HFFc6 (cell line): Measurements from ENCODE around the gene MCU. TPM values are rescaled to one million over a fixed set of nuclear protein-coding genes. Genes with fewer than 3 reads are reported as not detected.
A peak's percentile ranks its signal among the peaks of the same experiment; 100 is the strongest.

ENCODE experiments used
- DNase-seq: peaks from one replicate; pipeline ENCODE4 v3.0.0-alpha.2; 2018
- H3K27ac Mint-ChIP-seq: 2 replicates; pipeline ENCODE4 v1.8.0; 2020; ENCODE audit warnings: mild to moderate bottlenecking, mixed read lengths
- H3K27me3 Mint-ChIP-seq: 2 replicates; pipeline ENCODE4 v1.8.0; 2021; ENCODE audit warnings: mild to moderate bottlenecking, moderate library complexity, mixed read lengths; ENCODE audit not compliant: insufficient read depth
- H3K36me3 Mint-ChIP-seq: 2 replicates; pipeline ENCODE4 v1.8.0; 2021; ENCODE audit warnings: low read depth, mixed read lengths
- H3K4me1 Mint-ChIP-seq: 2 replicates; pipeline ENCODE4 v1.8.0; 2020; ENCODE audit warnings: low read depth, mixed read lengths
- H3K4me3 Mint-ChIP-seq: 2 replicates; pipeline ENCODE4 v1.8.0; 2020; ENCODE audit warnings: mild to moderate bottlenecking, moderate library complexity, mixed read lengths
- H3K9me3 Mint-ChIP-seq: 2 replicates; pipeline ENCODE4 v1.8.0; 2020; ENCODE audit warnings: mild to moderate bottlenecking, mixed read lengths
- total RNA-seq, 6 experiments: library from RNA; stranded (reverse); fragmentation: NEBNext Ultra II Directional; extraction: Animal tissue kit (Norgen Biotek cat#: 25700); gene quantifications; 2 replicates in 1 of 6; 3 replicates in 5 of 6; pipeline ENCODE4 v1.2.3, GENCODE V29; 2021
- TF ChIP-seq, protein P1 (sequence below): fragments of 200-600 bp; sonication (generic); IDR thresholded peaks from 2 replicates; pipeline ENCODE4 v1.5.0; 2021; ENCODE audit warnings: antibody characterized with exemption, mild to moderate bottlenecking

The MCU gene
- total RNA-seq, 6 experiments from 2014 or later, result 28.3 to 36.2 (median 32.3) TPM

DNA sequence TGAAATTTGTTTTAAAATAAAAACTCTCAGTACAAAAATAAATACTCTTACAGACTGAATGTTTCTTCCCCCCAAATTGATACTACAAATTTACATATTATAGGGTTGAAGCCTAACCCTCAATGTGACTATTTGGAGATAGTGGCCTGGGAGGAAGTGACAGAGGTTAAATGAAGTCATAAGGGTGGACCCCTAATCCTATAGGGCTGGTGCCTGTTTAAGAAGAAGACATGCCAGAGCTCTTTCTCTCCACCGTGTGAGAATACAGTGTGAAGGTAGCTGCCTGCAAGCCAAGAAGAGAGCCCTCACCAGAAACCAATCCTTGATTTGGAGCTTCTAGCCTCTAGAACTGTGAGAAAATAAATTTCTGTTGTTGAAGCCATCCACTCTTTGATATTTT, 67.6 kb downstream of the MCU start:
- H3K36me3 Mint-ChIP-seq, result 0 out of 2 replicates have a peak, but pooled peaks cover 5% of the 10 kb centered on the region
- TF ChIP-seq, protein P1, sequence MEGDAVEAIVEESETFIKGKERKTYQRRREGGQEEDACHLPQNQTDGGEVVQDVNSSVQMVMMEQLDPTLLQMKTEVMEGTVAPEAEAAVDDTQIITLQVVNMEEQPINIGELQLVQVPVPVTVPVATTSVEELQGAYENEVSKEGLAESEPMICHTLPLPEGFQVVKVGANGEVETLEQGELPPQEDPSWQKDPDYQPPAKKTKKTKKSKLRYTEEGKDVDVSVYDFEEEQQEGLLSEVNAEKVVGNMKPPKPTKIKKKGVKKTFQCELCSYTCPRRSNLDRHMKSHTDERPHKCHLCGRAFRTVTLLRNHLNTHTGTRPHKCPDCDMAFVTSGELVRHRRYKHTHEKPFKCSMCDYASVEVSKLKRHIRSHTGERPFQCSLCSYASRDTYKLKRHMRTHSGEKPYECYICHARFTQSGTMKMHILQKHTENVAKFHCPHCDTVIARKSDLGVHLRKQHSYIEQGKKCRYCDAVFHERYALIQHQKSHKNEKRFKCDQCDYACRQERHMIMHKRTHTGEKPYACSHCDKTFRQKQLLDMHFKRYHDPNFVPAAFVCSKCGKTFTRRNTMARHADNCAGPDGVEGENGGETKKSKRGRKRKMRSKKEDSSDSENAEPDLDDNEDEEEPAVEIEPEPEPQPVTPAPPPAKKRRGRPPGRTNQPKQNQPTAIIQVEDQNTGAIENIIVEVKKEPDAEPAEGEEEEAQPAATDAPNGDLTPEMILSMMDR, result no peak
- H3K27ac Mint-ChIP-seq, result no peak overlapping the region
- no peak overlapping the region for H3K4me3 Mint-ChIP-seq
- H3K27me3 Mint-ChIP-seq, result no peaks in the 10 kb centered on the region
- H3K4me1 Mint-ChIP-seq, result peaks cover 49% of the 10 kb centered on the region
- no peak for DNase-seq
- no peaks in the 10 kb centered on the region for H3K9me3 Mint-ChIP-seq

DNA sequence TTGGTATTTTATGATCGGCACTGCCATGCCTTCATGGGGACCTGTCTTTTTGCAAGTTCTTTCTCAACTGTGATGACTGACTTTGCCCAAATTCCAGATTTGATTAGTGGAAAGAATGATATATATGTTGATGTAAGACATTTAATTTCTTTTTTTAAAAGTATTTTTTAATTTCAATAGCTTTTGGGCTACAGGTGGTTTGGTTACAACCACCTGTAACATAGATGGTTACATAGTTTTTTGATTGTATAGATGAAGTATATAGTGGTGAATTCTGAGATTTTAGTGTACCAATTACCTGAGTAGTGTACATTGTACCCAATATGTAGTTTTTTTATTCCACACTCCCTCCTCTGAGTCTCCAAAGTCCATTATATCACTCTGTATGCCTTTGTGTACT, 69.6 kb downstream of the MCU start:
- Mint-ChIP-seq H3K4me3 (no peak overlapping the region), H3K36me3 (peaks cover 6% of the 10 kb centered on the region), H3K4me1 (peaks cover 54% of the 10 kb centered on the region), H3K9me3 (no peaks in the 10 kb centered on the region), H3K27ac (no peak overlapping the region), H3K27me3 (no peaks in the 10 kb centered on the region)
- TF ChIP-seq, protein P1, result no peak
- no peak for DNase-seq

DNA sequence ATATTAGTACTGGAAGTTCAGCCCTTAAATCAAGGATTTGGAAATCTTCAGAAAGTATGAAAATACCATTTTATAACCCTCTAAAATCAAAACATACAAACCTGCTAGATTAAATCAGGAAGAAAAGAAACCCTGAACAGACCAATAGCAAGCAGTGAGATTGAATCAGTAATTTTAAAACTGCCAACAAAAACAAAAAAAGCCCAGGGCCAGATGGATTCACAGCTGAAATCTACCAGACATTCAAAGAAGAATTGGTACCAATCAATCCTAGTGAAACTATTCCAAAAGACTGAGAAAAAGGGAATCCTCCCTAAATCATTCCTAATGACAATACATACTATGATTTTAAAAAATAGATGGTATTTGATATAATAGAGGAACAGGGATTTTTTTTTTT, 70.1 kb downstream of the MCU start:
- peaks cover 50% of the 10 kb centered on the region for H3K4me1 Mint-ChIP-seq
- H3K36me3 Mint-ChIP-seq, result peaks cover 12% of the 10 kb centered on the region
- no peak for DNase-seq
- no peaks in the 10 kb centered on the region for H3K9me3 Mint-ChIP-seq
- H3K27me3 Mint-ChIP-seq, result no peaks in the 10 kb centered on the region
- TF ChIP-seq, protein P1, result no peak
- no peak overlapping the region; the same call in 1 of the 2 replicates for H3K27ac Mint-ChIP-seq
- no peak overlapping the region for H3K4me3 Mint-ChIP-seq

DNA sequence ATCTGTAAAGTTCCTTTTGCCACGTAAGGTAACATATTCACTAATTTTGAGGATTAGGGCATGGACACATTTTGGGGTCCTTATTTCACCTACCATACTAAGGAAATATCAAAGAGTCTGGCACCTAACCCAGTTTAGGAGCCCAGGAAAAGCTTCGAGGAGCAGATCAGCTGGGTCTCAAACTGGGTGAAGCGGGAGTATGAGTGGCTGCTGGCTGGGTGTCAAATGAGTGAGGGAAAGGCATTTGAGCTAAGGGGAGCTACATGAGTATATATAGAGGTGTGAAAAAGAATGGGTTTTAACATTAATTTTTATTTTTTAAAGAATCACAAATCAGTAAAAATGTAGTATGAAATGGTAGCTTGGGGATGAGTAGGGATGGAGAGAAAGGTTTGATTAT, 71.3 kb downstream of the MCU start:
- TF ChIP-seq, protein P1, result no peak
- Mint-ChIP-seq H3K4me1 (peaks cover 49% of the 10 kb centered on the region), H3K9me3 (peaks cover 6% of the 10 kb centered on the region), H3K27me3 (no peaks in the 10 kb centered on the region), H3K36me3 (peaks cover 21% of the 10 kb centered on the region), H3K27ac (peak overlapping the region; percentile 78), H3K4me3 (no peak overlapping the region)
- no peak for DNase-seq

DNA sequence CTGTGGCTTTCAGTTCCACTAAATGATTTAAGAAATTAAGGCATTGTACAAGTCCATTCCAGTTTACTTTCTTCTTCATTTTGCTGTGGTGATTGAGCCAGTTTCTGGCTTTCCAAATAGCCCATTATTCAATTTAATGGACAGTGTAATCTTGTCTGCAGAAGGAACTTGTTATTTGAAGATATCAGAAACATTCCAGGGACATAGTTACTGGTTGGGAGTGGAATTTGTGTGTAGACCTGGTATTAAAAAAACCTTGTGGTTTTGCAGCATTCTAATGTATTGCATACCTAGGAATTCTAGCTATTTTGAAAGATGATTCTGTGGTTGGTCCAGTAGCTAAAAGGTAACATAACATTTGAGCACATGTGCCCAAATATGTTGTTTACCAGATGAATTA, 72.2 kb downstream of the MCU start:
- H3K27me3 Mint-ChIP-seq, result no peaks in the 10 kb centered on the region
- peaks cover 23% of the 10 kb centered on the region for H3K36me3 Mint-ChIP-seq
- H3K4me1 Mint-ChIP-seq, result peaks cover 49% of the 10 kb centered on the region
- TF ChIP-seq, protein P1, result no peak
- H3K9me3 Mint-ChIP-seq, result peaks cover 6% of the 10 kb centered on the region
- H3K4me3 Mint-ChIP-seq, result peak overlapping the region; percentile 34; the same call in 1 of the 2 replicates
- DNase-seq, result peak; percentile 81
- H3K27ac Mint-ChIP-seq, result peak overlapping the region; percentile 78
